HG03378 (cell line): ENCODE data around the gene GAMT.
"Not testable (repeated sequence)": the region's sequence is repeated elsewhere in the genome, so short reads cannot be mapped to it uniquely, and the experiment has no call there.

Experiments used
- ATAC-seq: cut with Tn5 transposase; IDR thresholded peaks from one replicate; pipeline ENCODE4 v1.9.1; 2021; ENCODE audit warnings: mild to moderate bottlenecking, moderate library complexity; ENCODE audit not compliant: unreplicated experiment

Gene GAMT

DNA sequence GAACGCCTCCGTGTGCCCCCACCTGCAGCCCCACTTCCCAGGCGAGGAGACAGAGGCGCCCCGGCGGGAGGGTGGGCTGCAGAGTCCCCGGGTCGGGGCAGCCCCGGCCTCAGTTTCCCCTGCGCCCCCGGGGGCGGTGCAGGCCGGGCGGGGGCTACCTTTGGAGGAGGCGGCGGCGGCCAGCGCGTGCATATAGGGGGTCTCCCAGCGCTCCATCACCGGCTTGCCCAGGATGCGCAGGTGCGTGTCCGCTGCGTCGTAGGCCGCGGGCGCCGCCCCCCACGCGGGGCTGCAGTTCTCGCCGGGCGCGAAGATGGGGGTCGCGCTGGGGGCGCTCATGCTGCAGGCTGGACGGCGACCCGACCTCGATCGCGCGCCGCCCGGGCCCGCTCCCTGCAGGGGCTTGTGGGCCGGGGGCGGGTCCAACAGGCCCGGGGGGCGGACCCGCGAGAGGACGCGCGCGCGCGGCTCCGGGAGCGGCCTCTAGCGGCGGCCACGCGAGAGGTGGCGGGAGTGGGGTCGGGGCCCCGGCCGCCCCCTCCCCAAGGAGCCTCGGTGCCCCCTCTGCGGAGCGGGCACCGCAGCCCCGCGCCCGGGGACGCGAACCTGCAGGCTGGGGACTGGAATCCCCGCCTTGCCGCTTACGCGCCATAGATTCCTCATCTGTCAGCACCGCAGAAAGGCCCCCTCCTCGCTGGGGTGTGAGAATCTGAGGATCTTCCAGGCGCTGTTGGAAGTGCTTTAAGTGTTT, at the start of gene GAMT:
TSS of gene GAMT (minus strand) at position 405 of the 751 bp plus-strand sequence. CDS start at position 339, 66 bp downstream.
- ATAC-seq: no peak

DNA sequence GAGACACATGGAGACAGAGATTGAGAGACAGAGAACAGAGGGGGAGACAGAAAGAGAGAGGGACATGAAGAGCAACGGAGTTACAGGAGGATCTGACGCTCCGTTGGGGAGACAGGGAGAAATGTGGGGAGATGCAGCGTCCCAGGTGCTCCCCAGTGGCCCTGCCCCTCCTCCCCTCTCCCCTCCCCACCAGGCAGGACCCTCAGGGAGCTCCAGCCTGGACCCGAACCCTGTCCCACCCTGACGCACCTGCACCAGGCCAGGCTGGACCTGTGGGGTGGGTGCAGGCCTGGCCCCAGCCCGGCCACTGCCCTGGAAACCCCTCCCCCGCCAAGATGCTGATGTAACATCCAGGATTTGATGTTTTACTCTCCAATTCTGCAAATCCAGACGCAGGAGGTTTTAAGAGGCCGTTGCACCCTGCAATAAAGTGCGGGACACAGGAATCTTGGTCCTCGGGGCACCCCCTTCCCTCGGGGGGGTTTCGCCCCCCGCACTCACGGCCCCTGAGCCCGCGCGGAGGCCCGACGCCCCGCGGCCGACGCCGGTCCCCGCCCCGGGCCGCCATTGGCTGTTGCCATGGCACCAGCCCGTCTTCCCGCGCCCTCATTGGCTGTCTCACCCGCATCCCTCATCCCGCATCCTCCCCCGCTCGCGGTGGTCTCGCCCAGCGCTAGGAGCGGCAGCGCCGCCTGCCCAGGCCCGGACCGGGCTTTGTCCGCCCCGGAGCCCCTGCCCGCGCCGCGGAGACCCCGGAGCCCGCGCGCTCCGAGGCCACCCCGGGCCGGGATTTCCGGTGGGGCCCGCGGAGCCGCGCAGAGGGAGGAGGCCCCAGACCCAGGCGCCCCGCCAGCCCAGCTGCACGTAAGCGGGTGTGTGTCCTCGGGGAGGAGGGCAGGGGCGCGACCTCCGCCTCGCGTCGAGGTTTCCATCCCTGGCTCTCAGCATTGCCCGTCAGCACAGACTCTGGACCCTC, 48.4 kb upstream of the GAMT start, which contains the start of gene APC2:
TSS of gene APC2 (plus strand) at position 655 of the 976 bp plus-strand sequence. CDS start 2,881 bp downstream, outside the sequence.
- ATAC-seq: no peak

DNA sequence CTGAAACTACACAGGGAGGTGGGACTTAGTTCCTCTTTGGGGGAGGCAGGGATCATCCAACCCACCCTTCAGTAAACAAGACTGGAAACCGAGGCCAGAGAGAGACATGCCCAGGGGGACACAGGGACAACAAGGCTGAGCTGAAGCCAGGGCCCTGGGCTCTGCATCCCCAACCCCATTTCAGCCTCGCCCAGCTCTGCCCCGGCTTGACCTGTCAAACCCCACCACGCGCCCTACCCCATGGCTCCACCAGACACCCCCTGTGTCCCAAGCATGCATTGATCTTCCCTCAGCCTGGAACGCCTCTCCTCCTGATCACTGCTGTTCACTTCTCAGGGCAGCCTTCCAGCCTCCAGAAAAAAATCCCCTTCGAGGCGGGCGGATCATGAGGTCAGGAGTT, 46.6 kb upstream of the GAMT start:
- no peak for ATAC-seq

DNA sequence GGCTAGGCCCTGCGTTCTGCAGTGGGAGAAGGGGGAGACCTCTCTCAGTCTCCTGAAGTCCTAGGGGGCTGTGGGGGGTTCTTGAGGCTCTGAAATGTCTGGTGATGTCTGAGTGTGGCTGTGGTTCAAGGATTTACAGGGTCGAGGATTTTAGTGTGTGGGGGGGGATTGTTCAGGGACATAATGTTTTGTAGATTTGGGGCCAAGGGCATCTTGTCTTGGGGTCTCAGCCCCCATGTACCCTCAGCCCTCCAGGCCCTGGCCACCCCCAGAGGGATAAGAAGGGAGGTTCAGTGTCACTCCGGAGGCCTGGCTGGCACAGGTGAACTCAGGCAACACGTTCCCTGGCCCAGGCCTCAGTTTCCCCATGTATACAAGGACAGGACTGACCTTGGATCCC, 46.2 kb upstream of the GAMT start:
- ATAC-seq: no peak

DNA sequence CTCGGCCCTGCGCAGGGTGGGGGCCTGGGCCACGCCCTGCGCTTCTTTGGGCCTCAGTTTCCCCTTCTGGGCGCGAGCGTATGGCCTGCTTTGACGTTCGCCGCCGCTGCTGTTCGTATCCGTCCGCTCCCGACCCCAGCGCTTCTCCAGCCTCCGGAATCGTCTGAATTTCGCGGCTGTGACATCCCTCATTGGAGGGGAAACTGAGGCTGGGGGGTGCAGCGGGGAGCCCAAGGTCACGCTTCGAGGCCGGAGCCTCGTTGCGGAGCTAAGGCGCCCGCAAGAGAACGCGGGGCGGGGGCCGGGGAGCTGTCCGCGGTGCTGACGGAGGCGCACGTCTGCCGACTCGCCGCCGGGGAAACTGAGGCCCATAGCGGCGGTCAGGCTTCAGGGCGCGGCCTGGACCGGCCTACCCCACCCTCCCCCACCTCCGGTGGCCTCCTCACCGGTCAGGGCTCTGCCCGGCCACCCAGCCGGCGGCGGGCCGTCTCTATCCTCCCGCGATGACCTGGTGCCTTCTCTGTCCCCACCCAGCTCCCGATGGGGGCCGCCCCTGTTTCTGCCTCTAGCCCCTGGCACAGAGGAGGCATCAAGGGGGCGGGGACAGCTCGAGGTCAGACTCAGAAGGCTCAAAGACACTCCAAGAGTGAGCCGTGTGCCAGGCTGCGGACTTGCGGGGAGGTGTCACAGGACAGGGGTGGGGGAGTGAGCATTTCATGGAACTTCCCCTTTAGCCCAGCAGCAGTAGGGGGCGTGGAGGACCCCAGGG, 45.6 kb upstream of the GAMT start:
- no peak for ATAC-seq

DNA sequence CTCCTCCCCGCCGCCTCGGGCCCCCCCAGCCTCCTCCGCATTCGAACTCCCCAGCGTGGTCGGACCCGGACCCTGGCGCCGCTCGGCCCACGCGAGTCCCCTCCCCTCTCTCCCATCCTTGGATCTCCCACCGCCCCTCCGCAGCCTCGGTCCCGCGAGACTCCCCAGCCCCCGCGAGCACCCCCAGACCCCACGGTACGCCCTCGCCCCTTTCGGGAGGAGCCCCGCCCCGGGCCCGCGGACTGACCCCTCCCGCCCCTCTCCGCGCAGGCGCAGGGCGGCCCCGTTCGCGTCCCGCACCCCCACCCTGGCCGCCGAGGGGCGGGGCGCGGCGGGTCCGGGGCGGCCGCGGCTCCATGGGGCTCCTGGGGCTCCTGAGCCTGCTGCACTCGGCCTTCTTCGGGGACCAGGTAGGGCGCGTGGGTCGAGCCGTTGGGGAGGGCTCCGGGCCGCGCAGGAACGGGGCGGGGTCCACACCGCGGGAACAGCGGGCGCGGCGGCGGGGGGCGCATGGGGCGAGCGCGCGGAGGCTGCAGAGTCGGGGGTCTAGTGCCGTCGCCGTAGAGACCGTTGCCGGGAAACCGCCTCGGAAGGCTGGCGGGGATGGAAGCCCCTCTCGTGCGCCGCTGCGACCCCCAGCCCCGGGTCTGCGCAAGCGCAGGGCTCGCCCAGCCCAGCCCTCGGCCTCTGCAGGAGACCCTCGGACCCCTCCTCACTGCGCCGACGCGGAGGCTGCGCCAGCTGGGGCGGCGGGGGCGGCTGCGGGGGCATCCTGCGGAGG, 44.8 kb upstream of the GAMT start:
- no peak for ATAC-seq

DNA sequence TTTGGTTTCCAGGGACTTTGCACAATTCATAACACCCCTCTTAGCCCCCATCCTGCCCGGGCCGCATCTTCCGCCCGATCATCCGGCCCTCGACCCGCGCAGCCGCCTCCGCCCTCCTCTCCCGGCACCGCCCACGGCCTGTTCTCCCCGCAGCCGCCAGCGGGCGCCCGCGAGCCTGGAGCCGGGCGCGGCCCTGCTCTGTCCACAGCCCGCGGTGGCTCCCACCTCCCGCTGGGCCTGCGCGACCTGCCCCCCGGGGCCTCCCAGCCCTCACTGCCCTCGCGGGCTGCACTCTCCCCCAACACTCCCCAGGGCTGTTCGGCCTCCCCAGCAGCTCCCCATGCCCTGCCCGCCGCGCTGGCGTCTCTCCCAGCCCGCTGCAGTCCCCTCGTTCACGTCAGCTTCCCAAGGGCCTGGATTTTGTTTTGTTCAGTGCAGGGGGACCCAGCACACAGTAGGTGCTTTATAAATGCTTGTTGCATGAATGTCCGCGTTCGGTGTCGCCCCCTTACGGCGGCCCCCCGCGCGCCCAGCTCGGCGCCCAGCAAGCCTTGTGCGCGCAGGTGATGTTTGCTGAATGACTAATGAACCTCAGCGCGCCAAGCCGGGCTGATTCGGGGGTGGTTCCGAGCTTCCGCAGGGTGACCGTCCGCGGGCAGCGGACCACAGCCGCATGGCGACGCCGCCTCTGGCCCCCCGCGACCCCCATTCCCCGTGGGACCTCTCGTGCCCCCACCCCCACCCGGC, 44.0 kb upstream of the GAMT start:
- peak; percentile 50 for ATAC-seq

DNA sequence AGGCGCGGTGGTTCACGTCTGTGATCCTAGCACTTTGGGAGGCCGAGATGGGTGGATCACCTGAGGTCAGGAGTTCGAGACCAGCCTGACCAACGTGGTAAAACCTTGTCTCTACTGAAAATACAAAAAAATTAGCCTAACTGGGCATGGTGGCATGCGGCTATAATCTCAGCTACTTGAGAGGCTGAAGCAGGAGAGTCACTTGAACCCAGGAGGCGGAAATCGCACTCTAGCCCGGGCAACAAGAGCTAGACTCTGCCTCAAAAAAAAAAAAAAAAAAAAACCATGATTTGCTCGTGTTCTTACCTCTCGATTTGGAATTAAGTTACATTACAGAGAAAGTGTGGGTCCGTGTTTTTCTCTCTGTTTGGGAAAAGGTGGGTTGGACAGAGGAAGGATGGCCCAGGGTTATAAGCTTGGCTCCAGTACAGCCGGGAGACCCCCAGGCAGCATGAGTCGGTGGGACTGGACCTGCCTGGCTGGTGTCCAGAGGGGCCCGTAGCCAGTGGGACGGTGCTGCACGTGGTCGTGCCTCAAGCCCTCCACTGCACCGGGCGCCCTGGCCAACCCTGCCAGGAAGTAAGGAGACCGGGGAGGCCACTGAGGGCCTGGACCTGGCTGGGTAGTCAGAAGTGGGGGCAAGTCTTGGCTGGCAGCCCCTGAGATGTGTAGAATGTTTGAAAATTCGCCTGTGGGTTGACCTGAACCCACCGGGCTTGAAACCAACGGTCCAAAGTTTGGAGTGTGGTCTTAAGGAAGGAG, 40.5 kb upstream of the GAMT start:
- no peak for ATAC-seq

DNA sequence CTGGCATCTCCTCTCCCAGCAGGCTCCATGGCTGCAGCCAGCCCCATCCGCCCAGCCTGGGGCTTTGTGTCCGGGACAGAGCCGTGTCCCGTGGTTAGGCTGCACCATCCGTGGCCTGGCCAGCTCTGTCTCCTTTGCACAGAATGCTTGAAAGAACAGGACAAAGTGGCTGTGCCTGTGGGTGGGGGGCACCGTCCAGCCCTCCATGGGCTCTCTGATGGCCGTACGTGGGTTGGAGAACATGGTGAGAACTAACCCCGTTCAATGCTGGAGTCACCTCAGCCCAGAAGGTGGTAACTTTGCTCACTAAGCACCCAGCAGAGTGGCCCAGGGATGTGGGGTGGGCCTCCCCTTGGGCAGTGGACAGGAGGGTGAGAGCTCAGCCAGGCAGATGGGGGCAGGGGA, 39.7 kb upstream of the GAMT start:
- ATAC-seq: no peak

DNA sequence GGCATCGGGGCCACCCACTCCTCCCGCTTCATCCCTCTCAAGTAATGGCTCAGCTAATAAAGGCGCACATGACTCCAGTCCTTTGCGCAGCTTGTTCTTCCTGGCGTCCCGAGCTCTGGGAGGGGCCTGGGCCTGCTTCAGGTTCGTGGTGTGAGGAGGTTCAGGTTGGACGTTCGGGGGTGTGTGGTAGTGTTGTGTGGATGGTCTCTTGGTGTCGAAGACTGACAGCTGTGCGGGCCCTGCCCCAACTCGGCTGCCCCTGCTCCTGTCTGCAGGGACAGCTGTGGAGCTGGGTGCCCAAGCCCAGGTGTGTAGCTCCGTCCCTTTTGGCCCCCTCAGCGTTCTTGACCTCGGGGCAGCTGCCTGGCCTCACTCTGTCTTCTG, 39.1 kb upstream of the GAMT start:
- no peak for ATAC-seq

DNA sequence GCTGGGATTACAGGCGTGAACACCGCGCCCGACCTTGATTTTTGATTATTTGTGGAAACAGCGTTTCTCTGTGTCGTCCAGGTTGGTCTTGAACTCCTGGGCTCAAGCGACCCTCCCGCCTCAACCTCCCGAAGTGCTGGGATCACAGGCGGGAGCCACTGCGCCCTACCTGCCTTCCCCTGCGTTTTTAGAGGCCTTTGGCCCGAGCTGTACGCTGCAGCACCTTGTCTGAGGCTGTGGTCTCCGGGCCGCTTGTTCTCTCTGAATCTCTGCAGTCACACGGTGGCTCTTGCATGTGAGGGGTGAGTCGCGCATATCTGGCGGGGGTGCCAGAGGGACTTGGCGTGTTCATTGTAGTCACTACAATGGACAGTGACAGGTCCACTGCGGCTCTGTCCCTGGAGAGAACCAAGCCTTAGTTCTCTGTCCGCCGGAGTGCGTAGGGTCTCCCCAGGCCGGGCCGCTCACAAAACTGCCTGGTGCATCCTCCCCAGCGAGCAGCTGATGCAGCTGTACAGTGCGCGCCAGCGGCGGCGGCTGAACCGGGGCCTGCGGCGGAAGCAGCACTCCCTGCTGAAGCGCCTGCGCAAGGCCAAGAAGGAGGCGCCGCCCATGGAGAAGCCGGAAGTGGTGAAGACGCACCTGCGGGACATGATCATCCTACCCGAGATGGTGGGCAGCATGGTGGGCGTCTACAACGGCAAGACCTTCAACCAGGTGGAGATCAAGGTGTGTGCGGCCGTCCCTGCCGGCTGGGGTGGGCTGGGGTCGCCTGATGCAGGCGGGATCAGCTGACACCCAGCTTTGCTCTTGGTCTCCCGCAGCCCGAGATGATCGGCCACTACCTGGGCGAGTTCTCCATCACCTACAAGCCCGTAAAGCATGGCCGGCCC, 38.4 kb upstream of the GAMT start:
- not testable (repeated sequence) for ATAC-seq

DNA sequence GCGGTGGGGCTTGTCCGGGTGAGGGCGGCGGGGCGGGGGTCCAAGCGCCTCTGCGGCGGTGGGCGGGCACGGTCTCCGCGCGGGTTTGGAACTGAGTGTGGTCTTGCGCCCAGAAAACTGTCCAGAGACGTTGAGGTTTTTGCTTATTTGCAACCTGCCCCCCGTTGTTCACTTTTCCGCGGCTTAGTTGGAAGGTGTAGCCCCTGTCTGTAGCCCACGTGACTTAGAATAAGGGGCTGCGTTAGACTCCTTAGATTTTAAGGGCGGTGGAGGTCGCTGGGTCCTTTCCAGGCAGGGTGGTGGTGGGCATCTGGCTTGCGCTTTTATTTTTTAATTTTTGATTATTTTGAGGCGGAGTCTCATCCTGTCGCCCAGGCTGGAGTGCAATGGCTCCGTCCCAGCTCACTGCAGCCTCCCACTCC, 37.6 kb upstream of the GAMT start:
- no peak for ATAC-seq

DNA sequence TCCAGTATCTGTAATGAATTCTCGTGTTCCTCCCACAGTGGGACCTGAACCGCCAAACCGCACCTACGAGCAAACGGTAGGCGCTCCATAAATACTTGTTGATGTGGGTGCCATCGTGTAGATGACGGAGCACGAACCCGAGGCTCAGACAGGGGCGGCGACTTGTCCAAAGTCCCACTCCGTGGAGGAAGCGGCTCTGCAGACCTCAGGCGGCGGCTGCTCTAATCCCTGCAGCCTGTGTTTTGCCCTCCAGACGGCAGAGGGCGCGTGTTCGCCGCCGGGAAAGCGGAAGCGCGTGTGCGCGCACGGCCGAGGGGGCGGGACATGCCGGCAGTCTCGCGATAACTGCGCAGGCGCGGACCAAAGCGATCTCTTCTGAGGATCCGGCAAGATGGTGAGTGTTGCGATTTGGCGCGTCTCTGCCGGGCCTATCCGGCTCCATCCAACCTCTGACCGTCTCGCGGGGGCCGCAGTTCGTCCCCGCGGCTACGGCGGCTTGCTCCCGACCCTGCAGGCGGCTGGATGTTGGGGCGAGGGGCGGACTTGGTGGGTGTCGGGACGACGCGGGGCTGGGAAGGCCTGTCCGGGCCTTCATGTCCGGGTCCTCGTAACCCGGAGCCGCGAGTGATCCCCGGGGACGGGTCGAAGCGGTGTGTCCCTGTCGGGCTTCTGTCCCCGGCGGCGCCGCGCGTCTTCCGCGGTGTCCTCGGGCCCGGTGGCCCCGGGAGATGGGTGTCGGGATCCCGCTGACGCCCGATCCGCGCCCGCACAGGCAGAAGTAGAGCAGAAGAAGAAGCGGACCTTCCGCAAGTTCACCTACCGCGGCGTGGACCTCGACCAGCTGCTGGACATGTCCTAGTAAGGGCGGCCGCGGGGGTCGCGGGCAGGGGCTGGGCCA, 36.9 kb upstream of the GAMT start, which contains the start of gene RPS15:
TSS of gene RPS15 (plus strand) at position 362 of the 898 bp plus-strand sequence. CDS start at position 392, 30 bp downstream.
- ATAC-seq: peak; percentile 58

DNA sequence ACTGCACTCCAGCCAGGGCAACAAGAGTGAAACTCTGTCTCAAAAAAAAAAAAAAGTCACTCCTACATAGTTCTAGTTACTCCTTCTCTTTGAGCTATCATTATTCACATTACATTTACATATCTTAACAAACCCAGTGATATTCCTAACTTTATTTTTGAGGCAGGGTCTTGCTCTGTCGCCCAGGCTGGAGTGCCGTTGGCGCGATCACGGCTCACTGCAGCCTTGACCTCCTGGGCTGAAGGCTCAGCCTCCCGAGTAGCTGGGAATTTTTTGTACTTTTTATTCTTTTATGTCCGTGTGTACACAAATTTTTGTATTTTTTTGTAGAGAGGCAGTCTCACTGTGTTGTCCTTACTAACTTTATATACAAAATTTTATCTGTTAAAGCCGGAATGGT, 36.3 kb upstream of the GAMT start:
- ATAC-seq: no peak

DNA sequence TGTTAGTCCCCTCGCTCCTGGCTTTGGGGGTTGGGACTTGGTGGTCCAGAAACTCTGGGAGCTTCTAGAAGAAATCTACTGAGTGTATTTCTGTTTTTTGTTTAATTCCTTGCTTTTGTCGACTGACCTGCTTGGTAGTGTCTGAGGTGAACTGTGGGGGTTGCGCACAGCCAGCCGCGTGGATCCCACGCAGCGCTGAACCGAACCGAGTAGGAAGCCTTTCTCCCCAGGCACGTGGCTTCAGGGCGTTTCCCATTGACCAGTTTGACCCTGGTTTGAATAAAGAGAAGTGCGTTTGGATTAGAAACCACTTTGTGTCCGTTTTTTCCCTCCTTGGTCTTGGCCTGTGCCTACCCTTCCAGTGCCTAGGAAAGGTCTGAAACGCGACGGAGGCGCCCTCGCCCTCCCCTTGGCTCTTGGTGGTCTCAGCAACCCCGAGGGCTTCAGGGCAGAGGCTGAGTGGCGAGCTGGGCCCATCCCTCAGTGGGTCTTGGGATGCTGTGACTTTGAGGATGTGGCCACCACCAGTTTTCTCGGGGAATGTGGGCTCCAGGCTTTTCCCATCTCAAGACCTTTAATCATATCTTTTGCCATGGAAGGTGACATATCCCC, 34.1 kb upstream of the GAMT start:
- ATAC-seq: no peak

DNA sequence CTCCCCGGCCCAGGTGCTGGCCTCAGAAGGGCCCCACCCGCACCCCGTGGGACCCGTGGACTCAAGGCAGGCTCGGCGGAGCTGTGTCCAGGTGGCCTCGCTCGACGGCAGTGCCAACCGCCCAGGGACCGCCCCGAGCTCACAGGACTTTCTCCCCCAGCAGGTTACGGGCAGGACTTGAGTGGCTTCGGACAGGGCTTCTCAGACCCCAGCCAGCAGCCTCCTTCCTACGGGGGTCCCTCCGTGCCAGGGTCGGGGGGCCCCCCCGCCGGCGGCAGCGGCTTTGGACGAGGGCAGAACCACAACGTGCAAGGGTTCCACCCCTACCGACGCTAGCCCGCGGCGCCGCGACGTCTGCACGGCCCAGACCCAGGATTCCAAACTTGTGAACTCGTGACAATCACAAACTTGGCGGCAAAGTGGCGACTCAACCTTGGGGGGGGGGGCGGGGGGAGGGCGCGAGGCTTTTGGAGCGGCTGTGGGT, 33.3 kb upstream of the GAMT start:
- no peak for ATAC-seq
